Measurements from ENCODE around the gene GPR153.

Gene GPR153

GRCh38 chr1:6302568-6302967 lies 41.7 kb upstream of the GPR153 start:
- TF ChIP-seq ZNF274 (IDR thresholded peaks at IDR 0.05; ENCODE audit: low read depth, low read length) (no peak), YY1 (IDR thresholded peaks at IDR 0.05; ENCODE audit: insufficient read depth, insufficient read length) (no peak), SUZ12 (IDR thresholded peaks at IDR 0.05; ENCODE audit: extremely low read depth, insufficient read depth, insufficient read length) (no peak)
- DNase-seq (ENCODE audit: low read depth, low spot score) = no peak
- peaks cover 4% of the 10 kb centered on the region for H3K36me3 ChIP-seq (ENCODE audit: insufficient read depth, insufficient read length, low read length)

GRCh38 chr1:6301526-6301925 lies 40.6 kb upstream of the GPR153 start:
- H3K4me3 ChIP-seq (ENCODE audit: insufficient read length, low read depth) = no peak overlapping the region
- DNase-seq (ENCODE audit: low read depth, low spot score) = no peak

More at GRCh38 chr1:6302568-6302967, 41.7 kb upstream of the GPR153 start:
- Histone ChIP-seq H3K9me3 (ENCODE audit: insufficient read depth, low read length) (no peaks in the 10 kb centered on the region), H3K4me3 (ENCODE audit: insufficient read length, low read depth) (no peak overlapping the region), H3K4me1 (ENCODE audit: insufficient read depth, insufficient read length) (no peaks in the 10 kb centered on the region), H3K9ac (ENCODE audit: insufficient read length, low read depth) (no peak overlapping the region), H3K27me3 (ENCODE audit: insufficient read depth, insufficient read length) (no peaks in the 10 kb centered on the region)

GRCh38 chr1:6300342-6301048 lies 39.6 kb upstream of the GPR153 start:
- TF ChIP-seq YY1 (IDR thresholded peaks at IDR 0.05; ENCODE audit: insufficient read depth, insufficient read length) (no peak), SUZ12 (IDR thresholded peaks at IDR 0.05; ENCODE audit: extremely low read depth, insufficient read depth, insufficient read length) (no peak), ZNF274 (IDR thresholded peaks at IDR 0.05; ENCODE audit: low read depth, low read length) (no peak)
- no peaks in the 10 kb centered on the region for H3K9me3 ChIP-seq (ENCODE audit: insufficient read depth, low read length)
- peaks cover 4% of the 10 kb centered on the region for H3K36me3 ChIP-seq (ENCODE audit: insufficient read depth, insufficient read length, low read length)
- no peak overlapping the region for H3K9ac ChIP-seq (ENCODE audit: insufficient read length, low read depth)
- no peak overlapping the region for H3K4me3 ChIP-seq (ENCODE audit: insufficient read length, low read depth)
- no peaks in the 10 kb centered on the region for H3K27me3 ChIP-seq (ENCODE audit: insufficient read depth, insufficient read length)
- DNase-seq (ENCODE audit: low read depth, low spot score) = no peak
- H3K4me1 ChIP-seq (ENCODE audit: insufficient read depth, insufficient read length) = no peaks in the 10 kb centered on the region

More at GRCh38 chr1:6301526-6301925, 40.6 kb upstream of the GPR153 start:
- Histone ChIP-seq H3K9ac (ENCODE audit: insufficient read length, low read depth) (no peak overlapping the region), H3K9me3 (ENCODE audit: insufficient read depth, low read length) (no peaks in the 10 kb centered on the region), H3K36me3 (ENCODE audit: insufficient read depth, insufficient read length, low read length) (peaks cover 4% of the 10 kb centered on the region), H3K4me1 (ENCODE audit: insufficient read depth, insufficient read length) (no peaks in the 10 kb centered on the region), H3K27me3 (ENCODE audit: insufficient read depth, insufficient read length) (no peaks in the 10 kb centered on the region)
- TF ChIP-seq SUZ12 (IDR thresholded peaks at IDR 0.05; ENCODE audit: extremely low read depth, insufficient read depth, insufficient read length) (no peak), ZNF274 (IDR thresholded peaks at IDR 0.05; ENCODE audit: low read depth, low read length) (no peak), YY1 (IDR thresholded peaks at IDR 0.05; ENCODE audit: insufficient read depth, insufficient read length) (no peak)

GRCh38 chr1:6299557-6300165 lies 38.8 kb upstream of the GPR153 start:
- Histone ChIP-seq H3K4me3 (ENCODE audit: insufficient read length, low read depth) (no peak overlapping the region), H3K27me3 (ENCODE audit: insufficient read depth, insufficient read length) (no peaks in the 10 kb centered on the region), H3K4me1 (ENCODE audit: insufficient read depth, insufficient read length) (no peaks in the 10 kb centered on the region), H3K9me3 (ENCODE audit: insufficient read depth, low read length) (no peaks in the 10 kb centered on the region), H3K9ac (ENCODE audit: insufficient read length, low read depth) (no peak overlapping the region), H3K36me3 (ENCODE audit: insufficient read depth, insufficient read length, low read length) (peaks cover 5% of the 10 kb centered on the region)
- TF ChIP-seq SUZ12 (IDR thresholded peaks at IDR 0.05; ENCODE audit: extremely low read depth, insufficient read depth, insufficient read length) (no peak), YY1 (IDR thresholded peaks at IDR 0.05; ENCODE audit: insufficient read depth, insufficient read length) (no peak), ZNF274 (IDR thresholded peaks at IDR 0.05; ENCODE audit: low read depth, low read length) (no peak)
- DNase-seq (ENCODE audit: low read depth, low spot score) = no peak

- H3K27me3 ChIP-seq (ENCODE audit: insufficient read depth, insufficient read length) = no peaks in the 10 kb centered on the region
- H3K4me1 ChIP-seq (ENCODE audit: insufficient read depth, insufficient read length) = no peaks in the 10 kb centered on the region
- H3K36me3 ChIP-seq (ENCODE audit: insufficient read depth, insufficient read length, low read length) = peaks cover 9% of the 10 kb centered on the region
- H3K9me3 ChIP-seq (ENCODE audit: insufficient read depth, low read length) = no peaks in the 10 kb centered on the region
- no peak overlapping the region for H3K4me3 ChIP-seq (ENCODE audit: insufficient read length, low read depth)
- H3K9ac ChIP-seq (ENCODE audit: insufficient read length, low read depth) = no peak overlapping the region
- TF ChIP-seq ZNF274 (IDR thresholded peaks at IDR 0.05; ENCODE audit: low read depth, low read length) (no peak), SUZ12 (IDR thresholded peaks at IDR 0.05; ENCODE audit: extremely low read depth, insufficient read depth, insufficient read length) (no peak)
- no peak for DNase-seq (ENCODE audit: low read depth, low spot score)
These were observed 38.1 kb upstream of the GPR153 start for GRCh38 chr1:6298940-6299465.

DNA sequence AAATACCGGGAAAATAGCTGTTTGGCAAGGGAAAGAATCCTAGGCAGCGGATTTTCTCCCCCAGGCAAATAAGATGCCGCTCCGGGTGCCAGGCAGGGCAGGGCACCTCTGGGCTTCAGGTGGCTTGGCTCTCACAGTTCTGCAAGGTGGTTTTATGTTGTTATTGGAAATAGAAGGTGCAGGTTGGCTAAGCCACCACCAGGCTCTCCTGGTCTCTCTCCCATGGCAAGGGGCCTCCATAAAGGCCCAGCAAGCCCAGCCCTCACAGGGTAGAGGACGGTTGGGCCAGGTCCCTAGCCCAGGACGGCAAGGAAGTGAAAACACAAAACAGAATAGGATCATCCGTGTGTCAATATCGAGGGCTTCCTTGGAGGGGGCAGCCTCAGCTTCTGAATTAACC lies 37.6 kb upstream of the GPR153 start:
- no peak overlapping the region for H3K4me3 ChIP-seq (ENCODE audit: insufficient read length, low read depth)
- no peaks in the 10 kb centered on the region for H3K9me3 ChIP-seq (ENCODE audit: insufficient read depth, low read length)
- no peaks in the 10 kb centered on the region for H3K27me3 ChIP-seq (ENCODE audit: insufficient read depth, insufficient read length)
- no peak for DNase-seq (ENCODE audit: low read depth, low spot score)
- H3K9ac ChIP-seq (ENCODE audit: insufficient read length, low read depth) = no peak overlapping the region
- H3K36me3 ChIP-seq (ENCODE audit: insufficient read depth, insufficient read length, low read length) = peaks cover 13% of the 10 kb centered on the region
- TF ChIP-seq ZNF274 (IDR thresholded peaks at IDR 0.05; ENCODE audit: low read depth, low read length) = no peak
- TF ChIP-seq YY1 (IDR thresholded peaks at IDR 0.05; ENCODE audit: insufficient read depth, insufficient read length) = no peak
- TF ChIP-seq SUZ12 (IDR thresholded peaks at IDR 0.05; ENCODE audit: extremely low read depth, insufficient read depth, insufficient read length) = no peak
- no peaks in the 10 kb centered on the region for H3K4me1 ChIP-seq (ENCODE audit: insufficient read depth, insufficient read length)

DNA sequence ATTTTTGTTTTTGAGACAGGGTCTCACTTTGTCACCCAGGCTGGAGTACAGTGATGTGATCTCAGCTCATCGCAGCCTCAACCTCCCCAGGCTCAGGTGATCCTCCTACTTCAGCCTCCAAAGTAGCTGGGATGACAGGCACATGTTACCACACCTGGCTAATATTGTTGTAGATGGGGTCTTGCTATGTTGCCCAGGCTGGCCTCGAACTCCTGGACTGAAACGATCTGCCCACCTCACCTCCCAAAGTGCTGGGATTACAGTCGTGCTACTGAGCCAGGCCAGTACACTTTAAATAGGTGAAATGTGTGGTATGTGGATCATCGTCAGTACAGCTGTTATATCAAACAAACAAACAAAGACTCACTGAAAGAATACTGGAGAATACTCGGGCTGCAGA lies 35.0 kb upstream of the GPR153 start:
- TF ChIP-seq SUZ12 (IDR thresholded peaks at IDR 0.05; ENCODE audit: extremely low read depth, insufficient read depth, insufficient read length) (no peak), YY1 (IDR thresholded peaks at IDR 0.05; ENCODE audit: insufficient read depth, insufficient read length) (no peak), ZNF274 (IDR thresholded peaks at IDR 0.05; ENCODE audit: low read depth, low read length) (no peak)
- Histone ChIP-seq H3K27me3 (ENCODE audit: insufficient read depth, insufficient read length) (no peaks in the 10 kb centered on the region), H3K4me3 (ENCODE audit: insufficient read length, low read depth) (no peak overlapping the region), H3K36me3 (ENCODE audit: insufficient read depth, insufficient read length, low read length) (peaks cover 18% of the 10 kb centered on the region), H3K4me1 (ENCODE audit: insufficient read depth, insufficient read length) (no peaks in the 10 kb centered on the region), H3K9me3 (ENCODE audit: insufficient read depth, low read length) (no peaks in the 10 kb centered on the region), H3K9ac (ENCODE audit: insufficient read length, low read depth) (no peak overlapping the region)
- DNase-seq (ENCODE audit: low read depth, low spot score) = no peak

All from NT2/D1 (cell line).